H1 (cell line): ENCODE results near the gene TLR9. TPM values are rescaled to one million over a fixed set of nuclear protein-coding genes. Genes with fewer than 3 reads are reported as not detected.
A peak's percentile ranks its signal among the peaks of the same experiment; 100 is the strongest.

Source experiments
- CTCF ChIA-PET: fragments of 300-600 bp; sonication (Branson Sonifier 250); formaldehyde crosslinking; loops from one replicate; lab custom pipeline; 2021; ENCODE audit not compliant: partially characterized antibody; lab: Charles Lee
- POLR2A ChIA-PET: fragments of 300-600 bp; sonication (Branson Sonifier 250); formaldehyde crosslinking; loops from one replicate; lab custom pipeline; 2021; ENCODE audit warnings: inconsistent platforms; ENCODE audit not compliant: partially characterized antibody; lab: Charles Lee
- DNase-seq, 2 experiments: peaks; one replicate each; pipeline versions ENCODE4 v3.0.0 to v3.0.0-alpha.2; 2010 to 2022; ENCODE audit warnings: low spot score in 2 of 2, low read depth in 1 of 2, mixed read lengths in 1 of 2
- FAIRE-seq: peaks from 2 replicates; lab custom pipeline; 2011; peaks lifted over from hg19 to GRCh38; lab: Jason Lieb, UNC
- H2AFZ ChIP-seq: 2 replicates; pipeline ENCODE4 v1.8.1; 2012; ENCODE audit warnings: low read length, inconsistent platforms
- H2AK5ac ChIP-seq: 2 replicates; pipeline ENCODE4 v1.6.1; 2013; ENCODE audit warnings: low read depth, low read length
- H2BK120ac ChIP-seq: replicated peaks from 2 replicates; pipeline ENCODE3; 2013; ENCODE audit warnings: low read depth, low read length, inconsistent platforms
- H2BK12ac ChIP-seq: 2 replicates; pipeline ENCODE4 v1.6.1; 2013; ENCODE audit warnings: low read depth, low read length
- H2BK15ac ChIP-seq: 2 replicates; pipeline ENCODE4 v1.6.1; 2013; ENCODE audit warnings: low read length
- H2BK20ac ChIP-seq: 2 replicates; pipeline ENCODE4 v1.6.1; 2013; ENCODE audit warnings: low read length
- H2BK5ac ChIP-seq: 2 replicates; pipeline ENCODE4 v1.6.1; 2013; ENCODE audit warnings: low read depth, low read length
- H3K14ac ChIP-seq: 2 replicates; pipeline ENCODE4 v1.6.1; 2013; ENCODE audit warnings: inconsistent platforms; ENCODE audit not compliant: insufficient read length
- H3K18ac ChIP-seq: 2 replicates; pipeline ENCODE4 v1.6.1; 2013; ENCODE audit warnings: low read length; ENCODE audit errors: extremely low read depth
- H3K23ac ChIP-seq: 2 replicates; pipeline ENCODE4 v1.6.1; 2013; ENCODE audit warnings: inconsistent platforms; ENCODE audit not compliant: insufficient read length
- H3K23me2 ChIP-seq: 2 replicates; pipeline ENCODE4 v1.6.1; 2013; ENCODE audit warnings: low read depth, low read length
- H3K27ac ChIP-seq: 2 replicates; pipeline ENCODE4 v1.6.1; 2011; ENCODE audit warnings: low read depth, low read length, inconsistent platforms
- H3K27me3 ChIP-seq, 4 experiments: replicated peaks in 1 of 4; 1 replicate in 1 of 4; 2 replicates in 3 of 4; pipeline versions ENCODE4 v1.6.1 to v1.8.1; 2011 to 2013; ENCODE audit warnings: low read length in 3 of 4, mild to moderate bottlenecking in 3 of 4, inconsistent platforms in 2 of 4, mixed read lengths in 2 of 4, moderate library complexity in 1 of 4; ENCODE audit not compliant: control insufficient read depth in 3 of 4, insufficient read depth in 3 of 4; ENCODE audit errors: extremely low read depth in 1 of 4
- H3K36me3 ChIP-seq, 4 experiments: 2 replicates each; pipeline versions ENCODE4 v1.6.1 to v1.8.1; 2011 to 2013; ENCODE audit warnings: mild to moderate bottlenecking in 4 of 4, low read length in 3 of 4, moderate library complexity in 2 of 4, control low read depth in 1 of 4, inconsistent platforms in 1 of 4; ENCODE audit not compliant: insufficient read depth in 4 of 4, control insufficient read depth in 2 of 4
- H3K4ac ChIP-seq: replicated peaks from 2 replicates; pipeline ENCODE3; 2013; ENCODE audit warnings: low read length, low read depth, mixed read lengths, inconsistent platforms; ENCODE audit not compliant: insufficient read length
- H3K4me1 ChIP-seq, 4 experiments: replicated peaks in 1 of 4; 1 replicate in 1 of 4; 2 replicates in 3 of 4; pipeline versions ENCODE4 v1.6.1 to v1.8.1; 2011 to 2013; ENCODE audit warnings: low read length in 3 of 4, inconsistent platforms in 2 of 4, mixed read lengths in 1 of 4; ENCODE audit not compliant: insufficient read depth in 4 of 4, control insufficient read depth in 3 of 4
- H3K4me2 ChIP-seq, 2 experiments: 2 replicates each; pipeline versions ENCODE4 v1.6.1 to v1.8.1; 2011 to 2013; ENCODE audit warnings: low read depth in 2 of 2, low read length in 2 of 2, control low read depth in 1 of 2, inconsistent platforms in 1 of 2, mild to moderate bottlenecking in 1 of 2; ENCODE audit not compliant: insufficient read depth in 1 of 2
- H3K4me3 ChIP-seq, 4 experiments: fragments of 200-600, 300-600 bp in 1 of 4; sonication (generic), shearing (Covaris generic), sonication (Bioruptor Twin) in 1 of 4; 2 replicates each; pipeline versions ENCODE4 v1.5.1 to v1.8.1; 2011 to 2016; ENCODE audit warnings: low read length in 4 of 4, low read depth in 3 of 4, control low read depth in 2 of 4, inconsistent platforms in 2 of 4, mild to moderate bottlenecking in 2 of 4, mixed read lengths in 1 of 4, moderate library complexity in 1 of 4; ENCODE audit not compliant: insufficient read depth in 2 of 4; ENCODE audit errors: extremely low read depth in 1 of 4
- H3K56ac ChIP-seq: replicated peaks from 2 replicates; pipeline ENCODE3; 2013; ENCODE audit warnings: low read depth, mild to moderate bottlenecking, mixed read lengths, low read length, inconsistent platforms; ENCODE audit not compliant: insufficient read length
- H3K79me1 ChIP-seq: 2 replicates; pipeline ENCODE4 v1.6.1; 2013; ENCODE audit warnings: low read depth, low read length, control low read depth
- H3K79me2 ChIP-seq, 2 experiments: 2 replicates each; pipeline versions ENCODE4 v1.6.1 to v1.8.1; 2012 to 2013; ENCODE audit warnings: low read length in 2 of 2, mild to moderate bottlenecking in 2 of 2, inconsistent platforms in 1 of 2; ENCODE audit not compliant: insufficient read depth in 2 of 2, control insufficient read depth in 1 of 2
- H3K9ac ChIP-seq, 4 experiments: replicated peaks in 1 of 4; 1 replicate in 1 of 4; 2 replicates in 3 of 4; pipeline versions ENCODE4 v1.6.1 to v1.8.1; 2011 to 2013; ENCODE audit warnings: low read depth in 3 of 4, low read length in 3 of 4, control low read depth in 2 of 4, mild to moderate bottlenecking in 2 of 4, moderate library complexity in 2 of 4, inconsistent platforms in 1 of 4; ENCODE audit errors: extremely low read depth in 1 of 4
- H3K9me3 ChIP-seq, 2 experiments: 2 replicates each; pipeline versions ENCODE4 v1.6.1 to v1.8.1; 2012 to 2013; ENCODE audit warnings: mild to moderate bottlenecking in 2 of 2, moderate library complexity in 2 of 2, control low read depth in 1 of 2, inconsistent platforms in 1 of 2, low read depth in 1 of 2, low read length in 1 of 2, mixed read lengths in 1 of 2; ENCODE audit not compliant: insufficient read depth in 2 of 2
- H4K20me1 ChIP-seq, 2 experiments: replicated peaks in 1 of 2; 2 replicates each; pipeline versions ENCODE3 to v1.8.1; 2011 to 2013; ENCODE audit warnings: inconsistent platforms in 2 of 2, low read length in 2 of 2, mild to moderate bottlenecking in 1 of 2; ENCODE audit not compliant: insufficient read depth in 2 of 2, control insufficient read depth in 1 of 2
- H4K5ac ChIP-seq: 2 replicates; pipeline ENCODE4 v1.6.1; 2013; ENCODE audit warnings: low read length, low read depth, mixed read lengths, inconsistent platforms; ENCODE audit not compliant: insufficient read length
- H4K8ac ChIP-seq: 2 replicates; pipeline ENCODE4 v1.8.0; 2013; ENCODE audit warnings: mild to moderate bottlenecking, moderate library complexity, low read length, inconsistent platforms; ENCODE audit not compliant: insufficient read depth; ENCODE audit errors: extremely low read depth
- H4K91ac ChIP-seq: replicated peaks from 2 replicates; pipeline ENCODE3; 2013; ENCODE audit warnings: low read length, mixed read lengths, inconsistent platforms; ENCODE audit not compliant: insufficient read length
- EGR1 ChIP-seq: IDR thresholded peaks from 2 replicates; pipeline ENCODE4 v1.6.1; 2011; ENCODE audit warnings: low read depth, low read length, borderline replicate concordance
- FOSL1 ChIP-seq: IDR thresholded peaks from 2 replicates; pipeline ENCODE4 v1.6.1; 2011; ENCODE audit warnings: mild to moderate bottlenecking, low read depth, low read length, moderate library complexity; ENCODE audit not compliant: insufficient read depth
- SUZ12 ChIP-seq: fragments of 200-600 bp; sonication (generic); IDR thresholded peaks from 2 replicates; pipeline ENCODE4 v1.6.1; 2012; ENCODE audit warnings: mild to moderate bottlenecking, inconsistent platforms, low read length, moderate library complexity, mixed read lengths
- WGBS, 2 experiments: shearing (Covaris generic) in 1 of 2; methylation state at CpG; one replicate each; pipeline versions ENCODE4 v1.1.6 to v1.1.7; 2013 to 2015; ENCODE audit warnings: low lambda C conversion rate in 2 of 2, mixed read lengths in 2 of 2, inconsistent platforms in 1 of 2, low coverage in 1 of 2, missing lambda C conversion rate in 1 of 2; ENCODE audit not compliant: insufficient replicate concordance in 2 of 2, insufficient coverage in 1 of 2, insufficient read length in 1 of 2; ENCODE audit errors: extremely low coverage in 1 of 2, missing lambda C conversion rate in 1 of 2; 5-methylcytosine and 5-hydroxymethylcytosine counted together
- polyA plus RNA-seq, 7 experiments: library from polyadenylated mRNA; depleted of rRNA in 3 of 7; stranded (reverse) in 5 of 7; unstranded in 2 of 7; fragments of >200 nt in 5 of 7; fragments of 200-250 nt in 2 of 7; gene quantifications; 1 replicate in 5 of 7; 2 replicates in 1 of 7; 4 replicates in 1 of 7; pipeline versions ENCODE4 v1.2.1 to v1.2.3, GENCODE V29; 2011 to 2013; ENCODE audit warnings: missing spikeins in 2 of 7, mixed read lengths in 2 of 7
- total RNA-seq: library from RNA; stranded (reverse); fragmentation: NEBNext Ultra II Directional; extraction: Animal tissue kit (Norgen Biotek cat#: 25700); gene quantifications from 2 replicates; pipeline ENCODE4 v1.2.1, GENCODE V29; 2021
- TF ChIP-seq, protein P1 (sequence below): IDR thresholded peaks from 2 replicates; pipeline ENCODE4 v1.6.1; 2012; ENCODE audit warnings: low read length, inconsistent platforms

TLR9 gene
- total and polyA plus RNA-seq, 2 of the 8 experiments (the other 6 are each of a cell fraction or from before 2014, with no cell fraction given) = 0.05 TPM; not detected in 1

DNA sequence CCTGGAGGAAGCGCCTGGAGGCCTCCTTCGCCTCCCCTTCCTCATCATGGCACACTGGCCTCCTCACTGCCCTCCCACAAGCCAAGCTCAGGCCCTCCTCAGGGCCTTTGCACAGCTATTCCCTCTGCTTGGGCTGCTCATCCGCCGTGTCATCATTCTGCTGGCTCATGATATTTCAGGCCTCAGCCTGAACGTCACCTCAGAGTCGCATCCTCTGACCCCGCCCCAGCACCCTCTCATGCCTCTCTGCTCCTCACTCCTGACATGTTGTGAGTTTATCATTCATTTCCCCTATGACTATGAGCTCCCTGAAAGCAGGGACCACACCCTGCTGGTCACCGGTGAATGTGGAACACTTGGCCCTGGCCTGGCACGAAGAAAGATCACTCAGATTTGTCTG is 50.5 kb downstream of the TLR9 start:
- H2AFZ ChIP-seq = no peak overlapping the region
- H3K27ac ChIP-seq = no peak overlapping the region
- H3K36me3 ChIP-seq = no peaks in the 10 kb centered on the region
- POLR2A ChIA-PET = interaction anchor here (0.8 to 1.6 kb wide), 4 partner anchors 10 to 179 kb away, joined by 3 to 4 read pairs (median 4); partner anchors contain the start of gene RPL29
- H3K18ac ChIP-seq = no peak overlapping the region
- no peaks in the 10 kb centered on the region for H3K9me3 ChIP-seq
- no peak overlapping the region for H3K56ac ChIP-seq
- peak overlapping the region; percentile 9; the same call in 1 of the 2 replicates for H2BK12ac ChIP-seq
- no peak overlapping the region for H3K14ac ChIP-seq
- no peak overlapping the region for H3K4me3 ChIP-seq
- no peaks in the 10 kb centered on the region for H4K20me1 ChIP-seq
- H3K23ac ChIP-seq = no peak overlapping the region
- no peak overlapping the region for H3K4ac ChIP-seq
- no peaks in the 10 kb centered on the region; a peak in 2 of 7 replicates for H3K27me3 ChIP-seq
- peak overlapping the region; percentile 44; the same call in 1 of the 2 replicates for H2BK5ac ChIP-seq
- H4K91ac ChIP-seq = no peak overlapping the region
- no peak overlapping the region for H2AK5ac ChIP-seq
- 87% methylated on average over 9 of the region's 9 CpGs; no CpG with 5 or more reads in 1 of the 2 experiments for WGBS, 2 experiments
- no peak overlapping the region for H2BK15ac ChIP-seq
- H3K4me2 ChIP-seq = no peak overlapping the region
- H3K79me1 ChIP-seq = no peaks in the 10 kb centered on the region
- H4K5ac ChIP-seq = no peak overlapping the region
- no peaks in the 10 kb centered on the region for H3K79me2 ChIP-seq
- no peaks in the 10 kb centered on the region for H3K23me2 ChIP-seq
- no peak overlapping the region for H2BK120ac ChIP-seq
- H3K9ac ChIP-seq = no peak overlapping the region
- no peak for FAIRE-seq
- no peak overlapping the region for H2BK20ac ChIP-seq
- CTCF ChIA-PET = interaction anchor here (0.8 to 1.3 kb wide), 5 partner anchors 11 to 165 kb away, joined by 3 to 4 read pairs (median 3); no protein-coding TSS in a partner anchor
- H4K8ac ChIP-seq = peak overlapping the region; percentile 16; the same call in 1 of the 2 replicates
- H3K4me1 ChIP-seq = peaks cover 0 to 5% (median 0%) of the 10 kb centered on the region in 4 experiments; a peak in 1 of 7 replicates
- DNase-seq = no peak
- TF ChIP-seq, protein P1, sequence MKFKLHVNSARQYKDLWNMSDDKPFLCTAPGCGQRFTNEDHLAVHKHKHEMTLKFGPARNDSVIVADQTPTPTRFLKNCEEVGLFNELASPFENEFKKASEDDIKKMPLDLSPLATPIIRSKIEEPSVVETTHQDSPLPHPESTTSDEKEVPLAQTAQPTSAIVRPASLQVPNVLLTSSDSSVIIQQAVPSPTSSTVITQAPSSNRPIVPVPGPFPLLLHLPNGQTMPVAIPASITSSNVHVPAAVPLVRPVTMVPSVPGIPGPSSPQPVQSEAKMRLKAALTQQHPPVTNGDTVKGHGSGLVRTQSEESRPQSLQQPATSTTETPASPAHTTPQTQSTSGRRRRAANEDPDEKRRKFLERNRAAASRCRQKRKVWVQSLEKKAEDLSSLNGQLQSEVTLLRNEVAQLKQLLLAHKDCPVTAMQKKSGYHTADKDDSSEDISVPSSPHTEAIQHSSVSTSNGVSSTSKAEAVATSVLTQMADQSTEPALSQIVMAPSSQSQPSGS = no peak
- no peak for TF ChIP-seq SUZ12
- TF ChIP-seq FOSL1 = no peak
- no peak for TF ChIP-seq EGR1
